NCI-H2227 (cell line): ENCODE measurements around the gene KCTD2.

Source experiments
- DNase-seq: peaks from one replicate; lab custom pipeline; 2025; ENCODE audit not compliant: unreplicated experiment; lab: John Stamatoyannopoulos, UW

The KCTD2 gene

DNA sequence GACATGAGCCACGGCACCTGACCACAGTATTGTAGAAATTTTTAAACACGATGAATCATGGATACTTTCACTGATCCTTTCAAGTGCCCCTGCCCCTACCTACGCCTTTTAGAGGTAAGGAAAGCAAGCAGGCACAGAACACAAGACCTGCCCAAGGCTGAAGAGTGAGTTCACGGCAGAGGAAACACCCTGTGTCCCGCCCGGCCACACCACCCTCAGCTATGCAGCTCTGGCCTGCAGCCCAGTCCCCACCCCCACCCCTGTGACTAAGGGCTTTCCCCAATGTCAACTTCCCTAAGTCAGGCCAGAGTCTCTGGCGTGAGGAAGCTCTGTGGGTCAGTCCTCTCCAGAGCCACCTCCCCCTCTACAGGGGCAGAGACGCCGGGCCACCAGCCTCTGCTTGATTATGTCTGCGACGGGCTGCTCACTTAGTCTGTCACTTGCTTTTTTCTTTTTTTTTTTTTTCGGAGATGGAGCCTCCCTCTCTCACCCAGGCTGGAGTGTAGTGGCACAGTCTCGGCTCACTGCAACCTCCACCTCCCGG, 49.1 kb downstream of the KCTD2 start:
- no peak for DNase-seq

DNA sequence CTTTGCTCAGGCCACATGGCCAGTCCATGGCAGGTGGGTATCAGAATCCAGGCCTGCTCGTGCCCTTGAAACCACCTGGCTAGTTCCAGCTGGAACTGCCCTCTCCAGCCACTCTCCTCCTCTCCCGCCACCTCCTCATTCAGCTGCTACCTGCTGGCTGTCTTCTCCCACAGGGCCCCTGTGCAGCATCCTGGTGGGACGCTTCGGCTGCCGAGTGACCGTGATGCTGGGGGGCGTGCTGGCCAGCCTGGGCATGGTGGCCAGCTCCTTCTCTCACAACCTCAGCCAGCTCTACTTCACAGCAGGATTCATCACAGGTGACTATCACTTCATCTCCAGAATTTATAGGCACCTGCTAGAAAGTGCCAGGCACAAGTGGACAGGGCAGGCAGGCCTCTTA, 50.8 kb downstream of the KCTD2 start:
- no peak for DNase-seq

DNA sequence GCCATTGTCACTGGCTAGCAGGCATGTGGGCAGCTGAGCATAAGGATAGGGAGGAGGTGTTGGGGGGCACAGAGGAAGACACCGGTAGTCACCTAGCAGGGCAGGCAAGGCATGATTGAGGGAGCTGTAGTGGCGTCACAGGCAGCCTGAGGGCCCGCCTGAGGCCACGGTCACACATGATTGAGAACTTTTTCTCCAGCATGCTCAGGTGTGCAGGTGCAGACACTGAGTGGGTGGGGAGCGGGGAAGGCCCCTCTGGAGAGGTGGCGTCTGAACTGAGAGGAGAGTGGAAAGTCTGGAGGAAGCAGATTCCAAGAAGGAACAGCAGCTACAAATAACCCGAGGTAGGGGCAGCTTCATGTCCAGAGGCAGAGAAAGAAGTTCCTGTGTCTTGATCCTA, 51.8 kb downstream of the KCTD2 start:
- no peak for DNase-seq

DNA sequence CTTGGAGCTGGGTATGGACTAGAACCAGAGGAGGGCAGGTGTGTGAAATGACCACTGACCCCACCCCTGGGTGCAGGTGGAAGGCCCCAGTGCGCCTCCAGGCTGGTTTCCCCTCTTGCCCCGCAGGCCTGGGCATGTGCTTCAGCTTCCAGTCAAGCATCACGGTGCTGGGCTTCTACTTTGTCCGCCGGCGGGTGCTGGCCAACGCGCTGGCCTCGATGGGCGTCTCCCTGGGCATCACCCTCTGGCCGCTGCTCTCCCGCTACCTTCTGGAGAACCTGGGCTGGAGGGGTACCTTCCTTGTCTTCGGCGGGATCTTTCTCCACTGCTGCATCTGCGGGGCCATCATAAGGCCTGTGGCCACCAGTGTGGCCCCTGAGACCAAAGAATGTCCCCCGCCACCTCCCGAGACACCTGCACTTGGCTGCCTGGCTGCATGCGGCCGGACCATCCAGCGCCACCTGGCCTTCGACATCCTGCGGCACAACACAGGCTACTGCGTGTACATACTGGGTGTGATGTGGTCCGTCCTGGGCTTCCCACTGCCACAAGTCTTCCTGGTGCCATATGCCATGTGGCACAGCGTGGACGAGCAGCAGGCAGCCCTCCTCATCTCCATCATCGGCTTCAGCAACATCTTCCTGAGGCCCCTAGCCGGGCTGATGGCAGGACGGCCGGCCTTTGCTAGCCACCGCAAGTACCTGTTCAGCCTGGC, 53.0 kb downstream of the KCTD2 start:
- DNase-seq = no peak

DNA sequence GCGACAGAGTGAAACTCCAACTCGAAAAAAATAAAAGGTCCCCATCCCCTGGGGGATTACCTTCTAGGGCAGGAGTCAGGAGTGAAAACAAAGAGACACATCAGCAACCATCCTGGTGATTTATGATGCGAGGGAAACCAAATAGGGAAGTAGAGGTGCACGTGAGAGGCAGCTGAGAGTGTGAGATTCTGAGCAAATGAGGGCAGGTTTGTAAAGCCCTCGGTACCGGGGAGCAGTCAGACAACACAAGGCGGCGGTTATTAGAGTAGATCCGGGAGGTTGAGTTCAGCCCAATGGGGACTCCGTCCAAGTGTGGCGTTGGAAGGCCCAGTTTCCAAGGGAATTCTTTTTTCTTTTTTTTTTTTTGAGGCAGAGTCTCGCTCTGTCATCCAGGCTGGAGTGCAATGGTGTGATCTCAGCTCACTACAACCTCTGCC, 55.4 kb downstream of the KCTD2 start:
- no peak for DNase-seq

DNA sequence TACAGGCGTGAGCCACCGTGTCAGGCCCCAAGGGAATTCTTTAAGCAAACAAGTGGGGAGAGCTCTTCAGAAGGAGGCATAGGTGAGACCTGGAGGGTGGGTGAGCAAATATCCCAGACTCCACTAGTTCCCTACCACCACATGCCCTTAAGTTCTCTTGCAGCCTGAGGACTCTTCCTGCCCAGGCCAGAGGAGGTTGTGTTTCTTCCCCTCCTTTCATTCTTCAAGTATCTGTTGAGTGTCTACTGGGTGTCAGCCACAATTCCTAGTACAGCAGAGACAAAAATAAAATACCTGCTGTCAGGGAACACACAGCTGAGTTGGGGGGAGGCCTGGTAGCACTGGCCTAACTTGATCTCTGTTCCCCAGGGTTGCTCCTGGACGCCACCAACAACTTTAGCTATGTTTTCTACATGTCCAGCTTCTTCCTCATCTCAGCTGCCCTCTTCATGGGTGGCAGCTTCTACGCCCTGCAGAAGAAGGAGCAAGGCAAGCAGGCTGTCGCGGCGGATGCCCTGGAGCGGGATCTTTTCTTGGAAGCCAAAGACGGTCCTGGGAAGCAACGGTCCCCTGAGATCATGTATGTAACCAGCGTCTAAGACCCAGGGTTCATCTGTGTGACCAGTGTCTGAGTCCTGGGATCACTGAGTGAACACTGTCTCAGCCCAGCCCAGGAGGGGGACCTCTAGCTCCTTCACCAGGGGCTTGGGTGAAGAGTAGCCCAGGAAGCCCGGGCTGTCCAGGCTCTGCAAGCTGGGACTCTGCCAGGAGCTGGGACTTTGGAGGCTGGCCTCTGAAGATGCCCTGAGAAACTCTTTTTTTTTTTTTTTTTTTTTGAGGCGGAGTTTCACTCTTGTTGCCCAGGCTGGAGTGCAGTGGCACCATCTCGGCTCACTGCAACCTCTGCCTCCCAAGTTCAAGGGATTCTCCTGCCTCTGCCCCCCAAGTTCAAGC, 56.9 kb downstream of the KCTD2 start:
- no peak for DNase-seq

DNA sequence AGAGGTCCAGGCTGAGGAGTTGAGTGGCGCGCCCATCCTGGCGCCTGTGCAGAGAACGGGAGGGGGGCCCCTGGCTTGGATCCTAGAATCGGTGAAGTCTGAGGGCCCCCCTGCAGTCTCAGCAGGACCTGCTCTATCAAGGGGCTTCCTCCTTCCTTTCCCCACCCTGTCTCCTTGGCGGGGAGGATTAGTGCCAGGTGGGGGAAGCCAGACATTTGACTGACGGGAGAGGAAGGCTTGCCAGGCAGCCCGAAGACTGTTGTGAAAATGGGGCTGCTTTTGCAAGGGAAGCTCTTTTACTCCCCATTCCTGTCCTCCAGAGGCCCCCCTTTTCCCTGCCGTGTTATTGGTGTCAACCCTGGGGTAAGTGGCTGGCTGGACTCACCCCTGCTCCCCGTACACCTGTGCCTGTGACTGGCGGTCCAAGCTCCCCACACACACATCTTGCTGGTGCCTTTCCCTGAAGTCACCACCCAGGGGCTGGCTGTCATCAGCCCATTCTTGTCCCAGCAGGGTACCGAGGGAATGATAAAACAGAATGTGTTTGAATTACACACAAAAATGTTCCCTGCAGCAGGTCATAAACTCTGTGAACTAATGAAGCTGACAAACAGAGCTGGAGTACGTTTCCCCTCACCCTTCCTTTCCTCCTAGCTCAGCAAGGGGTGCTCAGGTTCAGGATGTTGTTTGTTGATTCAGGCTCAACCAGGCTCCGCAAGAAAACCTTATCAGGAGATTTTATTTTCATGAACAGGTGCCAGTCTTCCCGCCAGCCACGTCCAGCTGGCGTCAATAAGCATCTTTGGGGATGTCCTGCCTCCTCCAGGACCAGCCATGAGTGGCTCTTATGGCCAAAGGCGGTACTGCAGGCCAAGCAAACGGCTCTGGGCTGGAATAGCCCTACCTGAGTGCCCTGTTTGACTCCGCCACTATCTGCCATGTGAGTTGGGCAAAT, 58.4 kb downstream of the KCTD2 start:
- peak; percentile 81 for DNase-seq

DNA sequence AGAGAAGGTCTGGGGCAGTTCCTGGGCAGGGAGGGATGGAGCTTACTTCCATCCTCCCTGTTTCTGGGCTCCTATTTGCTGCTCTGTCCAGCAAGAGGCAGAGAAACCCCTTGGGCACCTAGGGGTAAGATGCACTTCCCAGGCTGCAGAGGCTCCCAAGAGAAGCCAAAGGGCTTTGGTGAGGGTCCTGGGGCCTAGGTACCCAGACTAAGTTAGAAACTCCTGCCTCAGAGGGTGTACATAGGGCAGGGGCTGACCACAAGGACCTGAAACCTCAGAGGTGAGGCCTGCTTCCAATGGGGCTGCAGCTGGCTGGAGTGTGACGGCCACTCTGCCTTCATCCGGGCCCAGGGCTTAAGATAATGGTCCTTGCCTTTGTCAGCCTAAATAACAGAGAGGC, 61.2 kb downstream of the KCTD2 start:
- DNase-seq = no peak

DNA sequence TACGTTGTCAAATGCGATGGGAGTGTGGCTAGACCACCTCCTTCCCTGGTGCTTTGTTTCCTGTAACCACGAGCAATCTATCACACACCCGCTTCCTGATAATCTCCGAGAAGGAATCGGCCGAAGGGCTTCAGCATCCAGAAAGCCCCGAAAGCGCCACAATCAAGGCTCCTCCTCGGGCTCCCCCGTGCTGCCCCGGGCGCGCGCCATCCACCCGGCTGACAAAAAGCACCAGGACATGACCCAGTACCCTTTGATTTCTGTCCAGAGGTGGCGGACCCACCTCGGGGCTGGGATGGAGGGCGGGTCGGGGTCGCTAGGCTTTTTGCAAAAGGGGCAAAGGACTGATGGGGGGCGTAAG, 62.0 kb downstream of the KCTD2 start:
- no peak for DNase-seq

DNA sequence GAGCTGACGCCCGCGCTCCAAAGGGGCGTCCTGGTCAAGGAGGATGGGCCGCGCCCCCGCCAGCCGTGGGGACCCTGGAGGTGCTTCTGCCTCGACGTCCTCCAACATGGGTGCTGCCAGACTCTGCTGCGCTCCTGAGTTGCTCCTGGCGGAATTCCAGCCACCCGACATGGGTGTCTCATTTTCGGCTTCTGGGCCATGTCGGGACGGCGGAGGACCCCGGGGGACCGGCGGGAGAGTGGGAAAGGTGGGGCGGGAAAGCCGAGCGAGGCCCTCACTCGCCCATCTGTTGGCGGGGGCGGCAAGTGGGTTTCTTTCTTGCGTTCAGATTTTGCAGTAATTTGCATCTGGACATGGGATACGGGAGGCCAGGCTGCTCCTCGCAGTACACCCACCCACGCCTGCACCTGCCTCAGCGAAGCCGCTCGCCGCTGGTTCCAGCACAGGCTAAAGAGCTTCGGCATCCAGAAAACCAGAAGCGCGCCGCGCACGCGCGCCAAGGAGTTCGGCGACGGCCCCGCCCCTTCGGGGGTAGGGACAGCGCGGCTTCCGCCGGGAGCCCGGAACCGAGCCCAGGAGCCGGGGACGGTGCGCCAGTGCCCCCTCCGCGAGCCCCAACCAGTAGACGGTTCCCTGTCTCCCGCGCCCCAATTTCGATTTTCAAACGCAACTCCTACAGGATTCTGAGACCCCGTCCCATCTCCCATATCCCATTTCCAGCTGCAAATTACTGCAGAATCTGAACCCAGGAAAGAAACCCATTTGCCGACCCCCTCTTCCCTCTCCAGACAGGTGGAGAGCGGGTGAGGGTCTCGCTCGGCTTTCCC, 62.6 kb downstream of the KCTD2 start, which contains the start of gene ARMC7:
Gene ARMC7, plus strand, starts transcription at position 563 of the 827 bp plus-strand sequence. CDS start 320 bp downstream, outside the sequence.
- DNase-seq = peak; percentile 94

DNA sequence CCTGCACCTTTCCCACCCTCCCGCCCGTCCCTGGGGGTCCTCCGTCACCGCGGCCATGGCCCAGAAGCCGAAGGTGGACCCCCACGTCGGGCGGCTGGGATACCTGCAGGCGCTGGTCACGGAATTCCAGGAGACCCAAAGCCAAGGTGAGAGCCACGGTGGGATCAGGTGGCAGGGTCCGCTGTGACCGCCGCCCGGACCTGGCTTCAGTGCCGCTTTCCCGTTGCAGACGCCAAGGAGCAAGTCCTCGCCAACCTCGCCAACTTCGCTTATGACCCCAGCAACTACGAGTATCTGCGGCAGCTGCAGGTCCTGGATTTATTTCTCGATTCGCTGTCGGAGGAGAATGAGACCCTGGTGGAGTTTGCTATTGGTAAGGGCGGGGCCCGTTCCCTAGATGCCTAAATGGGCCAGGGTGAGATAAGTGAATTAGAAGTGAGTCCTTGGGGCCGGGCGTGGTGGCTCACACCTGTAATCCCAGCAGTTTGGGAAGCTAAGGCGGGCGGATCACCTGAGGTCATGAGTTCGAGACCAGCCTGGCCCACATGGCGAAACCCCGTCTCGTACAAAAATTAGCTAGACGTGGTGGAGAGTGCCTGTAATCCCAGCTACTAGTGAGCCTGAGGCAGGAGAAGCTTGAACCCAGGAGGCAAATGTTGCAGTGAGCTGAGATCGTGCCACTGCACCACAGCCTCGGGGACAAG, 63.4 kb downstream of the KCTD2 start:
- DNase-seq = peak; percentile 32

DNA sequence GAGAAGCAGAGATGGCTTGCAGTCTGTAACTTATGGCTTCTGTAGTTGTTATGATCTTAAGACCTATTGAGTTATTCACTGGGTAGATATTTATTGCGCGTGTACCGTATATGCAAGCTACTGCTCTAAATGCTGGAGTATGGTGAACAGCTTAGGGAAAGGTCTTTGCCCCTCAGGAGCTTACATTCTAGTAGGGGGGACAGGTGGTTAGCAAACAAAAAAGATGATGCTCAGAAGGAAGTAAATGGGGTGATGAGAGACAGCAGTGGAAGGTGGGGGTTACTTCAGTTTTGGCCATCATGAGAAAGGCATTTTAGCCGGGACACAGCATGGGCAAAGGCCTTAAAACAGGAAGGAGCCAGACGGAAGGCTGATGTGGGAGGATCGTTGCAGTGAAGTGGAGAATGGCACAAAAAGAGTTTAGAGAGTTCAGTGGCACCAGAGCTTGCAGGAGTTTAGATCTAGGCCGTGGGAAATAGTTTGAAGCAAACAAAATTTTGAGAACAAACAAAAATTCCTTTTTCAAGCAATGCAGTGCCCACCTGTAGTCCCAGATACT, 64.8 kb downstream of the KCTD2 start:
- no peak for DNase-seq

DNA sequence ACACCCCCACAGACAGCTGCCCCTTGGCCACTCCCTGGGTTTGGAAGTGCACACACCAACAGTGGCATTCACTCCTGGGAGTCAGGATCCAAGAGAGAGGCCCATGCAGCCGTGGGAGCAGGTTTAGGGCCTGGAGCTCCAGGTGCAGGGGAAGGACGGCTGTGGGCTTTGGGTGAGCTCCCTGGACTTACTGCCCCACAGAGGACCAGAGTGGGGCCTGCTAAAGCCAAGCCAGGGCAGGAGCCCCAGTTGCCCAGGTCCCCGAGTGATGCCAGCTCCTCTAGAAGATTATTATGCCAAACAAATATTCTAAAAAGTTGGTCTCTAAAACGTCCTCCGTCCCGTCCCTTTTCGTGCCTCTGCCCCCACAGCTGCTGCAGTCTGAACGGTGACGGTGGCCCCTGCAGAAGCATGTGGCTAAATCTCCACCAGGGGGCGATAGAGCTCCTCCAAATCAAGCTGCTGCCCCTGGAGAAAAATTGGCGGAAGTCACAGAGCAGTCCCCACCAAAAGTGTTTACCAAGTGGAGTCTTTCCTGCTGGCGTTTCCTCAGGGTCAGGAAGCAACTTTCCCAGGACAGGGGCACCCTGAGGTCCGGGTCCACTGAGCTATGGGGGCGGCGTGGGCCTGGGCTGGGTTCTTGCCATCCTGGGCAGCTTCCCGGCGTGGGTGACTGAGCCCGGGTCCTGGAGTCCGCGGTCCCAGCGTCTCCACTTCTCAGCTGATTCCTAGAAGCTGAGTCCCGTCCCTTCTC, 67.0 kb downstream of the KCTD2 start:
- DNase-seq = peak; percentile 89

DNA sequence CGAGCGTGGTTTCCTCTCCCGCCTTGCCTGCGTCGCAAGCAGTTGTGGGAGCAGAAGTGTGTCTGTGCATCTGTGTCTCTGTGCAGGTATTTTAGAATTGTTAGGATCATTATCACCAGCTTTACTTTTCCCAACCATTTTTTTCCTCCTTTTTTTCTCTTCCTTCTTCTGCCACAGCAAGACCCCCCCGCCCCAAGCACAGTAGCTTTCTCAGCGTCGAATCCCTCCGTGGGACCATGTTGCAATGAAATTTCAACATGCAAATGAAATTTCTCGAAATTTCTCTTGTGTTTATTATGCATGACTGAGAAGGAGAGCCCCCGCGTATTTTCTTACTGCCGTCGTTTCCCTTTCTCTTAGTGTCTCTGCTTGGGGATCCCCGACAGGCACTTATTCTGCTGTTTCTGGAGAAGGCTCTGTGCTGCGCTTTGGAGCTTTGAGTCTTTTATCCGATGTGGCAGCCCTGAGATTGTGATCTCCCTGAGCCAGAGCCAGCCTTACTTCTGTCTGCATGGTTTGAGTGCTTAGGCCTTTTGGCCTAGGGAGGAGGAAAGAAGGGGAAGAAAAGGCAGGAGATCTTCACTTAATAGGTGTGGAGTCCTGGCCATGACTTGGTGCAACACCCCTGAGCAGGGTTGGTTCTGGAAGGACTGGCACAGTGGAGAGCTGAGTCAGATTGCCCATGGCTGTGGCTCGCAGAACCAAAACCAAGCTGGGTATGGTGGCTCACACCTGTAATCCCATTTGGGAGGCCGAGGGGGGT, 67.7 kb downstream of the KCTD2 start:
- DNase-seq = no peak
